Stimulated activated naive CD4-positive, alpha-beta T cell (primary cell): ENCODE data around the gene HK1.

Source experiments
- DNase-seq, 6 experiments: peaks; one replicate each; lab custom pipeline; 2025; lab: John Stamatoyannopoulos, UW

Gene HK1

GRCh38 chr10:69348816-69349541 lies 70.7 kb downstream of the HK1 start:
- peak in 2 of 6 experiments; percentile 18 to 28 for DNase-seq

GRCh38 chr10:69349542-69349888 lies 71.2 kb downstream of the HK1 start:
- DNase-seq = no peak

GRCh38 chr10:69351589-69351988 lies 73.3 kb downstream of the HK1 start:
- DNase-seq = no peak

- no peak for DNase-seq
Observed at GRCh38 chr10:69352569-69353264, 74.4 kb downstream of the HK1 start.

GRCh38 chr10:69353977-69354635 lies 75.8 kb downstream of the HK1 start:
- peak; percentile 10 to 50 (median 22) for DNase-seq

GRCh38 chr10:69356187-69356586 lies 77.9 kb downstream of the HK1 start:
- no peak for DNase-seq

- no peak for DNase-seq
Observed at GRCh38 chr10:69358148-69358795, 80.0 kb downstream of the HK1 start.

GRCh38 chr10:69359148-69359547 lies 80.9 kb downstream of the HK1 start:
- no peak for DNase-seq

GRCh38 chr10:69359594-69359993 lies 81.3 kb downstream of the HK1 start:
- DNase-seq = peak; percentile 12 to 67 (median 41)

- DNase-seq = no peak
Observed at GRCh38 chr10:69360485-69361302, 82.4 kb downstream of the HK1 start.

GRCh38 chr10:69361303-69361614 lies 83.0 kb downstream of the HK1 start:
- no peak for DNase-seq

GRCh38 chr10:69362471-69362954 lies 84.2 kb downstream of the HK1 start:
- peak in 2 of 6 experiments; percentile 21 to 40 for DNase-seq

- DNase-seq = no peak
Observed at GRCh38 chr10:69363666-69364065, 85.4 kb downstream of the HK1 start.

GRCh38 chr10:69364232-69364940 lies 86.1 kb downstream of the HK1 start:
- DNase-seq = peak in 1 of 6 experiments; percentile 6

GRCh38 chr10:69366738-69367137 lies 88.4 kb downstream of the HK1 start:
- no peak for DNase-seq

- no peak for DNase-seq
Observed at GRCh38 chr10:69367469-69367868, 89.2 kb downstream of the HK1 start.

- no peak for DNase-seq
Observed at GRCh38 chr10:69372126-69372980, 94.1 kb downstream of the HK1 start.

GRCh38 chr10:69374242-69374641 lies 95.9 kb downstream of the HK1 start:
- no peak for DNase-seq

- no peak for DNase-seq
Observed at GRCh38 chr10:69374931-69375306, 96.6 kb downstream of the HK1 start.
